CD4-positive, alpha-beta T cell (primary cell): ENCODE measurements around the gene GFOD1. TPM values are rescaled to one million over a fixed set of nuclear protein-coding genes. Genes with fewer than 3 reads are reported as not detected.

Experiments
- ATAC-seq: fragments of 200-7000 bp; cut with Tn5 transposase; one replicate; pipeline ENCODE4 v1.10.0; 2022; ENCODE audit warnings: mild to moderate bottlenecking; ENCODE audit not compliant: poor library complexity
- CTCF ChIA-PET: fragments of 350-600 bp; sonication (Branson Sonifier 250); formaldehyde crosslinking; loops from one replicate; lab custom pipeline; 2021; ENCODE audit warnings: antibody characterized with exemption, inconsistent platforms; lab: Charles Lee
- POLR2A ChIA-PET: fragments of 350-600 bp; sonication (Branson Sonifier 250); formaldehyde crosslinking; loops from one replicate; lab custom pipeline; 2021; ENCODE audit warnings: antibody characterized with exemption, inconsistent platforms; lab: Charles Lee
- DNase-seq, 14 experiments: peaks; one replicate each; pipeline ENCODE4 v3.0.0-alpha.2; 2013 to 2020; ENCODE audit warnings: mixed read lengths in 2 of 14
- H3K27ac ChIP-seq, 2 donors: one replicate each; pipeline versions ENCODE4 v1.5.1 to v1.7.0; 2013; ENCODE audit warnings: low read length in 2 of 2, low read depth in 1 of 2, mild to moderate bottlenecking in 1 of 2
- H3K27me3 ChIP-seq, 2 experiments: 1 replicate in 1 of 2; 2 replicates in 1 of 2; pipeline versions ENCODE4 v1.6.1 to v1.7.0; 2013; ENCODE audit warnings: low read length in 2 of 2, control low read depth in 1 of 2, mild to moderate bottlenecking in 1 of 2, moderate library complexity in 1 of 2; ENCODE audit not compliant: insufficient read depth in 2 of 2, control insufficient read depth in 1 of 2
- H3K36me3 ChIP-seq: one replicate; pipeline ENCODE4 v1.6.1; 2013; ENCODE audit warnings: low read length, control low read depth; ENCODE audit not compliant: insufficient read depth
- H3K4me1 ChIP-seq: one replicate; pipeline ENCODE4 v1.6.1; 2013; ENCODE audit warnings: low read length, control low read depth; ENCODE audit not compliant: insufficient read depth
- H3K4me3 ChIP-seq: one replicate; pipeline ENCODE4 v1.5.1; 2013; ENCODE audit warnings: mild to moderate bottlenecking, low read length, moderate library complexity
- H3K9me3 ChIP-seq, 2 experiments: 1 replicate in 1 of 2; 2 replicates in 1 of 2; pipeline versions ENCODE4 v1.6.1 to v1.7.0; 2013; ENCODE audit warnings: low read length in 2 of 2, mild to moderate bottlenecking in 2 of 2, control low read depth in 1 of 2, moderate library complexity in 1 of 2; ENCODE audit not compliant: control insufficient read depth in 1 of 2, insufficient read depth in 1 of 2
- H3K27ac Mint-ChIP-seq: one replicate; pipeline ENCODE4 v1.8.0; 2020; ENCODE audit warnings: mixed read lengths
- H3K27me3 Mint-ChIP-seq: one replicate; pipeline ENCODE4 v1.8.0; 2021; ENCODE audit warnings: mixed read lengths
- H3K36me3 Mint-ChIP-seq: one replicate; pipeline ENCODE4 v1.8.0; 2021; ENCODE audit warnings: low read depth, mixed read lengths
- H3K4me1 Mint-ChIP-seq: one replicate; pipeline ENCODE4 v1.8.0; 2021; ENCODE audit warnings: low read depth, mixed read lengths
- H3K4me3 Mint-ChIP-seq: one replicate; pipeline ENCODE4 v1.8.0; 2020; ENCODE audit warnings: mild to moderate bottlenecking, mixed read lengths
- H3K9me3 Mint-ChIP-seq: one replicate; pipeline ENCODE4 v1.8.0; 2020; ENCODE audit warnings: mixed read lengths
- intact Hi-C, 2 experiments: fragments of 100-400 bp; cut with DNase I in 1 of 2; cut with micrococcal nuclease in 1 of 2; formaldehyde crosslinking; loops; one replicate each; pipeline versions ENCODE4 v1.15.1 to v1.9.0; 2023 to 2025; cut with DNase I, micrococcal nuclease
- total RNA-seq, 174 experiments: library from RNA in 2 of 174; stranded (reverse) in 2 of 174; gene quantifications; one replicate each; pipeline ENCODE4 v1.2.3 and lab custom pipeline; 2021 to 2026
- TF ChIP-seq, protein P1 (sequence below): fragments of 200-600 bp; IDR thresholded peaks from one replicate; pipeline ENCODE4 v1.8.0; 2022; ENCODE audit warnings: antibody characterized with exemption, mild to moderate bottlenecking

The GFOD1 gene
- total RNA-seq, 2 experiments from 2014 or later = 1.3 to 2.0 TPM

DNA sequence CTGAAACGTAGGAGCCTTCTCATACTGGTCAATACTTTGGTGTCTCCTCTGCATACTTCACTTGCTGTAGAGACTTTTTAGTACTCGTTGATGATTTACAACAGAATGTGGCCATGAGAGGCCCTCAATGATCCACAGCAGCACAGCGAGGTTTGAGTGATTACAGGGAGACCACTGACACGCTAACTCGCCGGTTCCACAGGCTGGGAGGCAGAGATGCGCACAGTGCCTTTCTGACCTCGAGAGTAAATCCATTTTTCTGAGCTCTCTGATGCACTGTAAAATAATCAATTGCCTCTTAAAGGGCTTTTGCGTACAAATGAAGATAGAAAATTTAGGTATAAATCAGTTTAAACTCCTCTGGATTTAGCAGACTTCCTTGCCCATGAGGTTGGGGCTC is 102.9 kb downstream of the GFOD1 start:
- Histone ChIP-seq H3K9me3 (no peaks in the 10 kb centered on the region), H3K27me3 (no peaks in the 10 kb centered on the region), H3K27ac (no peak overlapping the region), H3K36me3 (no peaks in the 10 kb centered on the region), H3K4me1 (peaks cover 7% of the 10 kb centered on the region), H3K4me3 (no peak overlapping the region)
- H3K4me3 Mint-ChIP-seq = no peak overlapping the region
- H3K27me3 Mint-ChIP-seq = no peaks in the 10 kb centered on the region
- CTCF ChIA-PET = no interaction called here
- H3K4me1 Mint-ChIP-seq = peaks cover 6% of the 10 kb centered on the region
- H3K9me3 Mint-ChIP-seq = no peaks in the 10 kb centered on the region
- no peaks in the 10 kb centered on the region for H3K36me3 Mint-ChIP-seq
- TF ChIP-seq, protein P1, sequence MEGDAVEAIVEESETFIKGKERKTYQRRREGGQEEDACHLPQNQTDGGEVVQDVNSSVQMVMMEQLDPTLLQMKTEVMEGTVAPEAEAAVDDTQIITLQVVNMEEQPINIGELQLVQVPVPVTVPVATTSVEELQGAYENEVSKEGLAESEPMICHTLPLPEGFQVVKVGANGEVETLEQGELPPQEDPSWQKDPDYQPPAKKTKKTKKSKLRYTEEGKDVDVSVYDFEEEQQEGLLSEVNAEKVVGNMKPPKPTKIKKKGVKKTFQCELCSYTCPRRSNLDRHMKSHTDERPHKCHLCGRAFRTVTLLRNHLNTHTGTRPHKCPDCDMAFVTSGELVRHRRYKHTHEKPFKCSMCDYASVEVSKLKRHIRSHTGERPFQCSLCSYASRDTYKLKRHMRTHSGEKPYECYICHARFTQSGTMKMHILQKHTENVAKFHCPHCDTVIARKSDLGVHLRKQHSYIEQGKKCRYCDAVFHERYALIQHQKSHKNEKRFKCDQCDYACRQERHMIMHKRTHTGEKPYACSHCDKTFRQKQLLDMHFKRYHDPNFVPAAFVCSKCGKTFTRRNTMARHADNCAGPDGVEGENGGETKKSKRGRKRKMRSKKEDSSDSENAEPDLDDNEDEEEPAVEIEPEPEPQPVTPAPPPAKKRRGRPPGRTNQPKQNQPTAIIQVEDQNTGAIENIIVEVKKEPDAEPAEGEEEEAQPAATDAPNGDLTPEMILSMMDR = no peak
- DNase-seq (no peak), ATAC-seq (no peak)
- no peak overlapping the region for H3K27ac Mint-ChIP-seq
- POLR2A ChIA-PET = no interaction called here
- intact Hi-C loops = no loop called here

DNA sequence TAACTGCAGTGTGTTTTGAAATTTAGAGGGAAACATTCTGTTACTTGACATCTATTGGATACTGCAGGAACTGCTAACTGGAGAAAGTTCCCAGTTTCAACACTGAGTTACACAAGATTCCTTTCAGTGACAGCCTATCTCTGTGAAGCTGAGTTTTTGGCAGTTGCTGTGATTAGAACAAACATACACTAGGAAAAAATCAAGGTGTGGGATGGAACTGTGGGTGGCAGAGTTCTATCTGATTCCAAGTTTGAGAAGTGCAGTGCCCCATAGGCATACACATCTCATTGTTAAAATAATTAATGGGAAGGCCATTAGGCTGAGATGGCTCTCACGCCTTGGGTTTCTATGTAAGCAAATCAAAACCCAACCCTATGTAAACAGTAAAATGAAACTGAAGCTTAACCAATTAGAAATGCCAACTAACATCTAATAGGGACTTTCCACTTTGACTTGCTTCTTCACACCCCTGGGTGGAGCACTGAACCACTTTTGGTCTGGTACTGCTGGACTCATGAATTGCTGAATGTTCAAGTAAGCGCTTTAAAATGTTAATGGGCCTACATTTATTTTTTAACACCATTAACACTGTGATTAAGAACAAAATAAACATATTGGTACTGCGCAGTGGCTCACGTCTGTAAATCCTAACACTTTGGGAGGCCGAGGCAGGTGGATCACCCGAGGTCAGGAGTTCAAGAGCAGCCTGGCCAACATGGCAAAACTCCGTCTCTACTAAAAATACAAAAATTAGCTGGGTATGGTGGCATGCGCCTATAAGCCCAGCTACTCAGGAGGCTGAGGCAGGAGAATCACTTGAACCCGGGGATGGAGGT is 103.9 kb downstream of the GFOD1 start:
- POLR2A ChIA-PET = interaction anchor here (0.6 kb wide), 1 partner anchor 244 kb away, joined by 3 read pairs; no protein-coding TSS in a partner anchor
- H3K27ac Mint-ChIP-seq = no peak overlapping the region
- no peak overlapping the region for H3K4me3 Mint-ChIP-seq
- Histone ChIP-seq H3K4me1 (peaks cover 7% of the 10 kb centered on the region), H3K27me3 (no peaks in the 10 kb centered on the region), H3K9me3 (no peaks in the 10 kb centered on the region), H3K4me3 (no peak overlapping the region), H3K36me3 (no peaks in the 10 kb centered on the region), H3K27ac (no peak overlapping the region)
- no peaks in the 10 kb centered on the region for H3K27me3 Mint-ChIP-seq
- ATAC-seq (peak; percentile 44), DNase-seq (peak in 5 of 14 experiments; percentile 6 to 76 (median 58))
- TF ChIP-seq, protein P1 = no peak
- no peaks in the 10 kb centered on the region for H3K36me3 Mint-ChIP-seq
- no peaks in the 10 kb centered on the region for H3K9me3 Mint-ChIP-seq
- peaks cover 6% of the 10 kb centered on the region for H3K4me1 Mint-ChIP-seq
- CTCF ChIA-PET = interaction anchor here (0.5 to 0.7 kb wide), 2 partner anchors 9 to 305 kb away, joined by 3 to 4 read pairs; no protein-coding TSS in a partner anchor
- intact Hi-C loops = no loop called here

DNA sequence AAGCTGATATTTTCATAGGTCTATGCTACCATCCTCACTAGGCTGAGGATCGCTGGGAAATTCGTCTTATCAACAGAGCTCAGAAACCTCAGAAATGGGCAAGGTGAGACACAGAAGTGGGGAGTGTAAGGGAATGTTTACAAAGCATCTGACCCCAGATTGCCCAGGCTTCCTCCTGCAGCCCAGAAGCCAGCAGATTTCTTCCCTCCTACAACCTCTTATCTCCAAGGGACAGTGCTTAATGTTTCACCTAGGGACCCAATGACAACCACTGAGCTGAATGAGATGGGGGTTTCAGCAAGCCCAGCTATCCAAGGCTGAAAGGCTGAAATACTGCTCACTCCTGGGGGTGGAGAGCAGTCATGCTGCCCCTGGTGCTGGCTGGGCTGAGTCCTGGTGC is 106.6 kb downstream of the GFOD1 start:
- no peak overlapping the region for H3K27ac ChIP-seq
- H3K9me3 ChIP-seq = no peaks in the 10 kb centered on the region
- no peaks in the 10 kb centered on the region for H3K36me3 Mint-ChIP-seq
- H3K9me3 Mint-ChIP-seq = no peaks in the 10 kb centered on the region
- H3K27ac Mint-ChIP-seq = no peak overlapping the region
- intact Hi-C loops = no loop called here
- no peaks in the 10 kb centered on the region for H3K36me3 ChIP-seq
- no peaks in the 10 kb centered on the region for H3K27me3 Mint-ChIP-seq
- TF ChIP-seq, protein P1 = no peak
- peaks cover 6% of the 10 kb centered on the region for H3K4me1 Mint-ChIP-seq
- H3K4me3 Mint-ChIP-seq = no peak overlapping the region
- ChIA-PET CTCF (no interaction called here), POLR2A (no interaction called here)
- DNase-seq (no peak), ATAC-seq (no peak)
- peaks cover 7% of the 10 kb centered on the region for H3K4me1 ChIP-seq
- no peak overlapping the region for H3K4me3 ChIP-seq
- no peaks in the 10 kb centered on the region for H3K27me3 ChIP-seq
